NCI-H1105 (cell line): ENCODE data around the gene CBFA2T3.

Experiments used
- DNase-seq: peaks from one replicate; lab custom pipeline; 2025; lab: John Stamatoyannopoulos, UW

Gene CBFA2T3

DNA sequence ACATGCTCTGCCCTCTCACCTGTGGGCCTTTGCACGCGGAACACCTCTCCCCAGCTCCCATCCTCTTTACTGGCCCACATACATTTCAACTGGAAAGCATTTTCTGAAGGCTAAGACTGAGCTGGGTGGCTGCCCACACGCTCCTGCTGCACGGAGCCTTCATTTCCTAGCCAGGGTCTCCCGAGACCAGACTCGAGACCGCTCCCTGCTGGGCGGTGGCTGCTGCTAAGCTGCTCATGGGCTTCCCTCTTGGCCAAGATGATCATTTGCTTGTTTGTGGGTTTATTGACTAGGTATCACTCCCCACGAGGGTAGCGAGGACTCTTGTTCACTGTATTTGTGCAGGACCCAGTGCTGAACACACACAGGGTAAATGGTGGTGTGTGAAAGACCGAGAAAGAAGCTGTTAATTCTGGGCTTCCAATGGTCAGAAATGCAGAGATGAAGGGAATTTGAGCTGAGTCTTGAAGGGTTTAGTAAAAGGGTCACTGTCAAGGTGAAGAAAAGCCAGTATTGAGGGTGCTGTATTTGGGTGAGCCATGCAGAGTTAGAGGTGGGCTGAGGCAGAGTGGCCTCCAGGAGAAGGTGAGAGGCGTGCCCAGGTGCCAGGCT lies 119.2 kb downstream of the CBFA2T3 start:
- DNase-seq: no peak

DNA sequence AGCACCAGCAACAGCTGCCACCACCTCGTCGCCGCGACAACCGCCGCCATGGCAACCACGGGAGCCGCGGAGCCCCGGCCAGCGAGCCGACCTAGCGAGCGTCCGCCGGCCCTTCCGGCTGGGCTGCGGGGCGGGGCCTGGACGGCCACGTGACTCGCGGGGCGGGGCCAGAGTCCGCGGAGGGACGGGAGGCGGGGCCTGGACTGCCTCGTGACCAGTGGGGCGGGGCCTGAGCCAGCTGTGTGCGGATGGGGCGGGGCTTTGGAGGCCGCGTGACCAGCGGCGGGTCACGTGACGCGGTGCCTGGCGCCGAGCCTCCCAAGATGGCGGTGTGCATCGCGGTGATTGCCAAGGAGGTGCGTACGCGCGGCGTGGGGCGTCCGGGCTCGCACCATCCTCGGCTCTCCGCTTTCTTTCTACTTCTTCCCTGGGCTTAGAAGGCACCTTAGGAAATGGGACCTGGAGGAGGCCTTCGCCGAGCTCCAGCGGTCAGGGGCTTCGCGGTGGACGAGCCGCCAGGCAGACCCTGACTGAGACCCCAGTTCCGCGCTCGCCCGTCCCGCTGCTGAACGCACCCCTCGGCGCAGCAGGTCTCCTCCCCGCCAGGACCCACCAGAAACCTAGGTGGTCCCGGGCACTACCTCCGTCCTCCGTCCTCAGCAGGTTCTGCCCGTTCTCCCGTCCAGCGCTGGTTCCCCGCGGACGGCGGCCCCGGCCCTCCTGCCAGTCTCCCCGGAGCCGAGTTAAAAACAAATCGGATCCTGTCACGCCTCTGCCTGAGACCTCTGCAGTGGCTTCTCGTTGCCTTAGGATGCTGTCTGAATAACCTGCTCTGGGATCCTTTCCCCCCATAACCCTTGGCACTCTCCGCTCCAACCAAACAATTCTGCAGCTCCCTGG lies 119.9 kb downstream of the CBFA2T3 start, which contains the start of the genes GALNS and TRAPPC2L:
TSS of gene GALNS (minus strand) at position 120 of the 900 bp plus-strand sequence. CDS start at position 50, 70 bp downstream.
TSS of gene TRAPPC2L (plus strand) at position 300 of the 900 bp plus-strand sequence. CDS start at position 324, 24 bp downstream.
- DNase-seq: peak; percentile 86

GRCh38 chr16:88856122-88856827 lies 120.7 kb downstream of the CBFA2T3 start:
- DNase-seq: no peak

GRCh38 chr16:88855736-88856121 lies 121.3 kb downstream of the CBFA2T3 start:
- no peak for DNase-seq

DNA sequence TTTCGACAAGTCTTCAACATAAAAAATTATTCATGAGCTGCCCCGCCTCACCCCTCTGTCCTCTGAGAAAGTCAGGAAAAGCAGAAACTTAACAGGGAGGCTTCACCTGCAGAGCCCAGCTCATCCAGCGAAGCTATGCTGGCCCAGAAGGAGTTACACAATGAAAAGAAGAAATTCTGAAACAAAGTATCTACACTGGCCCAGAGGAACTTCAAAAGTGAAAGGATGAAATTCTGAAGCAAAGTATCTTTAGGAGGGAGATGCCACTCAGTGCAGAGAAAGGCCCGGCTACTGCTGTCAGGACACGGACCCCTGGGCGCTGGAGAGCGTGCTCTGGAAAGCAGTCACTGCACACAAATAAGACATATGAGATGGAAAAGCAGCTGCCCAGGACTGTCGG lies 121.8 kb downstream of the CBFA2T3 start:
- no peak for DNase-seq

DNA sequence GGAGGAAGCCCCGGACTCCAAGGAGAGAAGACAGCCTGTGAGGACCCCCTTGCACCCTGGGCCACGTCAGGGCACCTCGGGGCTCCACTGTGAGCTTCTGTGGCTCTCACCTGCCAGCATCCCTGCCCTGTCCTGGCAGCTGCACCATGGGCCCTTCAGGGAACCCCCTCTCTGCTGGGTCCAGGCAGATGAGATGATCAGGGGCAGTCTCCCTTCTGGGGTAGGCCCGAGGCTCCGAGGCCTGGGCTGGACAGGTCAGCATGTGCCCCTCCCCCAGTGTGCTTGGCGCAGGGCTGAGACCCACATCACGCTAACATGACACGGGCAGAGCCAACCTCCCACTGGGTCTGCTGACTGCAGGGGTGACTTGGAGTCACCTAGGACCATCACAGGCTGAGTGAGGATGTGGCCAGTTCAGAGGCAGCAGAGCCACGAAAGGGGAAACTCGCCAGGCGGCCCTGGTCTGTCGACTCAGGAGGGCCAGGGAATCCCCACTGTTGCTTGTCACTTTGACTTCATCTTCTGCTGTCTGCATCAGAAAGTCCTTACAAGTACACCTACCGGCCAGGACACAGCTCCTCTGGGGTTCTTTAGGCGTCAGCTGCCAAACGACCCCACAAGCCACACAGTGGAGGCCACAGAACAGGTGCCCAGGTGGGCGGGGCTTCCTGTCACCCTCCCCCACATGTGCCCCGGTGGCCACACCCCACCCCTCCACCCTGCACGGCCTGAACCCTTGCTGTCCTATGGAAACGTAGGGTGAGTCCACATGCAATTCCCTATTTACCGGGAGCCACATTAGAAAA lies 122.5 kb downstream of the CBFA2T3 start:
- DNase-seq: no peak

- DNase-seq: no peak
Measured at GRCh38 chr16:88853325-88853941, 123.6 kb downstream of the CBFA2T3 start.

DNA sequence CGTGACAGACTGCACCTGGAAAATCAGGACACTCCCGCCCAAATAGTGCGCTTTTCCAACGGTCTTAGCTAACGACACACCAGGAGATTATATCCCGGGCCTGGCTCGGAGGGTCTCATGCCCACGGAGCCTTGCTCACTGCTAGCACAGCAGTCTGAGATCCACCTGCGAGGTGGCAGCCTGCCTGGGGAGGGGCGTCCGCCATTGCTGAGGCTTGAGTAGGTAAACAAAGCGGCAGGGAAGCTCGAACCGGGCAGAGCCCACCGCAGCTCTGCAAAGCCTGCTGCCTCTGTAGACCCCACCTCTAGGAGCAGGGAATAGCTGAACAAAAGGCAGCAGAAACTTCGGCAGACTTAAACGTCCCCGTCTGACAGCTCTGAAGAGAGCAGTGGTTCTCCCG lies 125.4 kb downstream of the CBFA2T3 start:
- no peak for DNase-seq

GRCh38 chr16:88850531-88851199 lies 126.3 kb downstream of the CBFA2T3 start:
- DNase-seq: no peak

GRCh38 chr16:88848557-88848956 lies 128.4 kb downstream of the CBFA2T3 start:
- no peak for DNase-seq

DNA sequence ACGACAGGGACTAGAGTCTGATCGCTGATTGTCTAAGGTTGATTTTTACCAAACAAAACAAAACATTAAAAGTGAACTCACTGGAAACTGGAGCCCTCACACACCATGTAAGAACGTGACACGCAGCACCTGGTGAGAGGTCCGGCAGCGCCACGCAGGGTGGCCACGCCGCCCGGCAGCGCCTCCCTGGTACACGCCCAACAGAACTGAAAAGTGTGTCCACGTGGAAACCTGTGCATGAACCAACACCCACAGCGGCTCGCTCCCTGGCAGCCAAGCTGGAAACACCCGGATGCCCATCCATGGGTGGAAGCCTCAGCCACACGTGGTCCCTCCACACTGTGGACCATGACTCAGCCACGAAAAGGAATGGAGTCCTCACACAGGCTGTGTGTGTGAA lies 129.4 kb downstream of the CBFA2T3 start:
- DNase-seq: no peak

- DNase-seq: no peak
Measured at GRCh38 chr16:88846088-88846487, 130.9 kb downstream of the CBFA2T3 start.

DNA sequence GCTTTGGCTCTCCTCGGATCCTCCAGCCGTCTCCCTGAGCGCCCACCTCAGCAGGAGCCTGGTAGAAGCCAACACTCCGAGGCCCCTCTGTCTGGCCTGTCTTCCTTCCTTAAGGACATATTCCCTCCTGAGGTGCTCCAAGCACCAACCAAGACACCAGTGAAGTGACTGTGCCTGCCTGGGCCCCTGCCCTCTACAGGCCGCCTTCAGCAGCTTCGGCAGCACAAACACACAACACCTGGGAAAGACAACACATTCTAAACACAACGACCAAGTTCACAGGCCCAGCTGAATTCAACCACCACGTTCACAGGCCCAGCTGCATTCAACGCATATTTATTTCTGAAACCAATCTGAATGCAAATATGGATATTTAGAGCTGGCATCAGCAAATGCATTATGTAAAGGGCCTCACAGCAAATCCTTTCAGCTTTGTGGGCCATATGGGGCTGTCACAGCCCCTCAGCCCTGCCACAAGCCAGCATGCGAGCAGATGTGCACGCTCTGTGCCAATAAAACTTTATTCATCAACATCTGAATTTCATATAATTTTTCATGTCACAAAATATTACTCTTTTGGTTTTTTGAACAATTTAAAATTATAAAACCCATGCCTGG lies 132.5 kb downstream of the CBFA2T3 start:
- DNase-seq: no peak

DNA sequence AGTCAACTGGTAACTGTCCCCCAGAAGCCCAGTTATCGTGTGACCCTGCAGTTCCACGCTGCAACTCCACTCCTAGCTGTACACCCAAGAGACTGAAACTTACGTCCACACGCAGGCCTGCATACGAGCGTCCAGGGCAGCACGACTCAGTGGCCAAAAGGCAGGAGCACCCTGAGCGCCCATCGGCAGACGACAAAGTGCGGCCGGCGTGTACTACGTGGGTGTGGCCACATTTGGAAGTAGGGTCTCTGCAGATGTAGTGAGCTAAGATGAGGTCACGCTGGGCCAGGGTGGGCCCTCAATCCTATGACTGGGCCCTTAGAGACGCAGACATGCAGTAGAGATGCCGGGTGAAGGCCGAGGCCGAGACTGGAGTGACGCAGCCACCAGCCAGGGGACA lies 133.8 kb downstream of the CBFA2T3 start:
- no peak for DNase-seq

- DNase-seq: no peak
Measured at GRCh38 chr16:88842806-88843205, 134.2 kb downstream of the CBFA2T3 start.

- DNase-seq: no peak
Measured at GRCh38 chr16:88842308-88842756, 134.7 kb downstream of the CBFA2T3 start.

- DNase-seq: no peak
Measured at GRCh38 chr16:88841521-88842307, 135.3 kb downstream of the CBFA2T3 start.

- no peak for DNase-seq
Measured at GRCh38 chr16:88840600-88841215, 136.3 kb downstream of the CBFA2T3 start.
